Natural killer cell treated with Interleukin-12 subunit alpha and Interleukin-12 subunit beta and Interleukin-15 and Interleukin-18, amount 100 ng/mL, for 72 hours (primary cell): Measurements from ENCODE around the gene HSFX2. TPM values are rescaled to one million over a fixed set of nuclear protein-coding genes. Genes with fewer than 3 reads are reported as not detected.
"Not testable (repeated sequence)": the region's sequence is repeated elsewhere in the genome, so short reads cannot be mapped to it uniquely, and the experiment has no call there.

Experiments used
- ATAC-seq, 2 donors: fragments of 150-1000 bp; cut with Tn5 transposase in 1 of 2; sonication (Bioruptor Pico), chemical (Tn5 transposase) in 1 of 2; 2 replicates each; pipeline ENCODE4 v1.10.0; 2021
- DNase-seq: peaks from one replicate; pipeline ENCODE4 v3.0.0; 2022; ENCODE audit warnings: low spot score
- H3K27ac Mint-ChIP-seq, 2 donors: 1 replicate in 1 of 2; 2 replicates in 1 of 2; pipeline ENCODE4 v1.8.0; 2022; ENCODE audit warnings: mixed read lengths in 2 of 2, mild to moderate bottlenecking in 1 of 2, moderate library complexity in 1 of 2
- H3K27me3 Mint-ChIP-seq, 2 donors: 1 replicate in 1 of 2; 2 replicates in 1 of 2; pipeline ENCODE4 v1.8.0; 2022; ENCODE audit warnings: mixed read lengths in 2 of 2
- H3K36me3 Mint-ChIP-seq: one replicate; pipeline ENCODE4 v1.8.0; 2022; ENCODE audit warnings: mixed read lengths
- H3K4me1 Mint-ChIP-seq, 2 donors: 1 replicate in 1 of 2; 2 replicates in 1 of 2; pipeline ENCODE4 v1.8.0; 2022; ENCODE audit warnings: low read depth in 2 of 2, mixed read lengths in 2 of 2, mild to moderate bottlenecking in 1 of 2
- H3K4me3 Mint-ChIP-seq: one replicate; pipeline ENCODE4 v1.8.0; 2022; ENCODE audit warnings: mixed read lengths
- H3K9me3 Mint-ChIP-seq: 2 replicates; pipeline ENCODE4 v1.8.0; 2022; ENCODE audit warnings: mixed read lengths
- total RNA-seq, 2 donors: library from RNA; stranded (reverse); gene quantifications; one replicate each; pipeline ENCODE4 v1.2.3, GENCODE V29; 2022

HSFX2 gene
- total RNA-seq, 2 donors from 2014 or later, result 0.45 TPM; not detected in 1

DNA sequence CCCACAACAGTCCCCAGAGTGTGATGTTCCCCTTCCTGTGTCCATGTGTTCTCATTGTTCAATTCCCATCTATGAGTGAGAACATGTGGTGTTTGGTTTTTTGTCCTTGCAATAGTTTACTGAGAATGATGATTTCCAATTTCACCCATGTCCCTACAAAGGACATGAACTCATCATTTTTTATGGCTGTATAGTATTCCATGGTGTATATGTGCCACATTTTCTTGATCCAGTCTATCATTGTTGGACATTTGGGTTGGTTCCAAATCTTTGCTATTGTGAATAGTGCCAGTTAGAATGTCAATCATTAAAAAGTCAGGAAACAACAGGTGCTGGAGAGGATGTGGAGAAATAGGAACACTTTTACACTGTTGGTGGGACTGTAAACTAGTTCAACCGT lies 24.5 kb upstream of the HSFX2 start:
- H3K4me1 Mint-ChIP-seq, result peaks cover 6 to 10% of the 10 kb centered on the region in 2 donors
- DNase-seq, H3K27ac Mint-ChIP-seq, H3K9me3 Mint-ChIP-seq, H3K4me3 Mint-ChIP-seq, H3K36me3 Mint-ChIP-seq, ATAC-seq, H3K27me3 Mint-ChIP-seq: not testable (repeated sequence)

DNA sequence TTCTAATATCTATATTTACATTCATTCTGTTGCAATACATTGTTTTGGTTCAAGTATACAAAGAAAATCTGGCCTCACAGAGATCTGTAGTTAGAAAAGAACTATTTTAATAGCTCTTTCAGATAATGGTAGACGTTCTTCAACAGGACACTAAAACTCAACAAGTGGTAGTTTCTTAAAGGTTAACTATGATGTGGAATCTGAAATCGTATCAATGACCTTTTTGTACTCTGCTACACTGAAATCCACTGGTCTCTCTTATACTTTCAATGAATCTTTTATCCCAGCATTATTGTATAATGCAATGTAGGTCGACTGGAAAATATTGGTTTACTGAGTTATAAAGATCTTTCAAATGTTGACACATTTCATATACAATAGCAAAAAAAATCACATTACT lies 23.8 kb upstream of the HSFX2 start:
- Mint-ChIP-seq H3K27me3 (peaks cover 0 to 4% of the 10 kb centered on the region in 2 donors), H3K27ac (no peak overlapping the region), H3K4me1 (peaks cover 2 to 16% of the 10 kb centered on the region in 2 donors), H3K36me3 (no peaks in the 10 kb centered on the region), H3K4me3 (no peak overlapping the region), H3K9me3 (no peaks in the 10 kb centered on the region)
- ATAC-seq (no peak), DNase-seq (no peak)

DNA sequence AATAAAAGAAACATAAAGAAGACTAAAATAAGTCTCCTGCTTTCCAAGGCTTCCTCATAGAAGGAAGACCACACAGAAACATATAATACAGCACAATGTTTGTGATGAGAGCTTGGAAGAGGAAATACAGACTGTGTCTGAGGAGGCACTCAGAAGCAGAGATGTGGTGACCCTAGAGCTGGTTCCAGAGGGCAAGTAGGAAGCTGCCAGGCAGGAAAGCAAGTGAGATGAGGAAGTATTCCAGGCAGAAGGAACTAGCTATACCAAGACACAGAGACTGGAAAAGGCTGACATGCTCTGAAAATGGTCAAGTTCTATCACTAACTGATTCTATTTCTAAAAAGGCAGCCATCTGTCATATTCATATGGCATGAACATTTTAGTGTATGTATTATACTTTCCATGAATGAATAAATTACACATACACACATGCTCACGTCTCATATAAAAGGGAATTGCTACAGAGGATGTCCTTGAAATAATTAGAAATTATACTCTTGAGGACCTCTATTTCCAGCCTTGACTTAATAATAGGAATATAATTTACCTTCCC lies 16.6 kb upstream of the HSFX2 start:
- no peak overlapping the region for H3K27ac Mint-ChIP-seq

DNA sequence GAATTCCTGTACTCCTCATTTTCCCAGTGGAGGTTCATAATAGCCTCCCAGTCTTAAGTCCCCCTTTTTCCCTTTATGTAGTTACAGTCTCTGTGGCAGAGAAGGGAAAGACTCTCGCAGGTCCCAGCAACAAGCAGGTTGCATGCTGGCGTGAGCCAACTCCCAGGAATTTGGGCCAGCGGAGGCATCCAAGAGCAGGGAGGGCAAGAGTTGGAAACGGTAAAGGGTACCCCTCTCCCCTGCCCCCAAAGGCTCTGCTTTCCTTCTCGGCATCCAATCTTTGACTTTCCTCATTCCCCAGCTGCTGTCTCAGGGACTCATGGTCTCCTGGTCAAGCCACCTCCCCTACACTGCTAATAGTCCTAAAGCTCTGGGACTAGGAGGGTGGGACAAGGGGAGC lies 15.4 kb upstream of the HSFX2 start:
- no peak for DNase-seq
- Mint-ChIP-seq H3K27me3 (peaks cover 0 to 3% of the 10 kb centered on the region in 2 donors), H3K4me1 (peaks cover 16 to 17% of the 10 kb centered on the region in 2 donors), H3K4me3 (no peak overlapping the region), H3K27ac (no peak overlapping the region), H3K9me3 (no peaks in the 10 kb centered on the region), H3K36me3 (peaks cover 6% of the 10 kb centered on the region)
- ATAC-seq, result no peak

More for the DNA sequence above, 16.6 kb upstream of the HSFX2 start:
- DNase-seq (no peak), ATAC-seq (no peak)
- peaks cover 1% of the 10 kb centered on the region for H3K36me3 Mint-ChIP-seq
- no peaks in the 10 kb centered on the region for H3K27me3 Mint-ChIP-seq
- H3K4me3 Mint-ChIP-seq, result no peak overlapping the region
- H3K9me3 Mint-ChIP-seq, result no peaks in the 10 kb centered on the region
- peaks cover 10 to 21% of the 10 kb centered on the region in 2 donors for H3K4me1 Mint-ChIP-seq

DNA sequence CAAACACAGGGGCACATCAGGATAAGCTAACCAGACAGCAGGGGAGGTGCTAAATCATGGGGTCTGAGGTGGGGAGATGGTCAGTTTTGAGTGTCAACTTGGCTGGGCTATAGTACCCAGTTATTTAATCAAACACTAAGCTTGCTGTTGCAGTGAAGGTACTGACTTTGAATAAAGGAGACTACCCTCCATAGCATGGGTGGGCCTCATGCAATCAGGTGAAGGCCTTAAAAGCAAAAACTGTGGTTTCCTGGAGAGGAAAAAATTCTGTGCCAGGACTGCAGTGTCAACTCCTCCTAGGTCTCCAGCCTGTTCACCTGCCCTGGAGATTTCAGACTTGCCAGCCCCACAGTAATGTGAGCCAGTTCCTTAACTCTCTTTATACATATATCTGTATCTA lies 12.6 kb upstream of the HSFX2 start:
- Mint-ChIP-seq H3K4me3 (no peak overlapping the region), H3K4me1 (peaks cover 4 to 11% of the 10 kb centered on the region in 2 donors), H3K27me3 (peaks cover 0 to 3% of the 10 kb centered on the region in 2 donors), H3K9me3 (no peaks in the 10 kb centered on the region), H3K36me3 (peaks cover 6% of the 10 kb centered on the region), H3K27ac (no peak overlapping the region)
- ATAC-seq (no peak), DNase-seq (no peak)

DNA sequence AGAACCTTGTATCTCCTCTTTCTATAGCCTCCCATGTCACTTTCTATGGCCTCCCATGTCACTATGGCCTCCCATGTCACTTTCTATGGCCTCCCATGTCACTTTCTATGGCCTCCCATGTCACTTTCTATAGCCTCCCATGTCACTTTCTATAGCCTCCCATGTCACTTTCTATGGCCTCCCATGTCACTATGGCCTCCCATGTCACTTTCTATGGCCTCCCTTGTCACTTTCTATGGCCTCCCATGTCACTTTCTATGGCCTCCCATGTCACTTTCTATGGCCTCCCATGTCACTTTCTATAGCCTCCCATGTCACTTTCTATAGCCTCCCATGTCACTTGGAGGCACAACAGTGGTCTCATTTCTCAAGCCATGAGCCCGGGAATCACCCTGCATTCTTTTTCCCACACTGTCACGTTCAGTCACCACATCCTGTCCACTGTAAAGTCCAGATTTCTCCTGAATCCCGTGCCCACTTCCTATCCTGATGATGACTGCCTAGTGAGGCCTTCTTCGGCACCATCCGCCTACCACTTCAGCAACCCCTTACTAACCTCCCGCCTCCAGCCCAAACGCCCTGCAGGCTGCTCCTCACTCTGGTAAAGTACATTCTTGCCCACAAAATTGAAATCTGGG lies 10.3 kb upstream of the HSFX2 start:
- peaks cover 13% of the 10 kb centered on the region for H3K36me3 Mint-ChIP-seq
- H3K9me3 Mint-ChIP-seq, H3K4me1 Mint-ChIP-seq, DNase-seq, H3K27ac Mint-ChIP-seq, H3K4me3 Mint-ChIP-seq, H3K27me3 Mint-ChIP-seq, ATAC-seq: not testable (repeated sequence)

DNA sequence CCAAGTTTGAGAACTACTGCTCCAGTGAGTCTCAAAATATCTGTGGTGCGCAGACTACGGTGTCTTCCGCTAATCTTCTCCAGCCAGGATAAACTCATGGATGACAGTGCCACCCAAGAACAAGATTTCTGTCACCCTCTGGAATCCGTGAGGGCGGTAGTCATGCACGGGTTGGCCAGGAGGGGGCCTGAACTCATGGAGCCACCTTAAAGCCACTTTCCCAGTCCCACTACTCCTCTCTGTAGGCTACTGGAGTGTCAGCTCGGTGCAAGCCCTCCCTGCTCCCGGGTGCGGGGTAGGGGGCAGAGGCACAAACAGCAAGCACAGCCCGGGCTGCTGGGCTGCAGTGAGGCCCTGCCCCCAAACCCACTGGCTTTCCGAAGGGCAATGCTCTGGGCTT lies 3.5 kb upstream of the HSFX2 start:
- H3K36me3 Mint-ChIP-seq, ATAC-seq, H3K4me1 Mint-ChIP-seq, DNase-seq, H3K9me3 Mint-ChIP-seq, H3K4me3 Mint-ChIP-seq, H3K27ac Mint-ChIP-seq, H3K27me3 Mint-ChIP-seq: not testable (repeated sequence)

DNA sequence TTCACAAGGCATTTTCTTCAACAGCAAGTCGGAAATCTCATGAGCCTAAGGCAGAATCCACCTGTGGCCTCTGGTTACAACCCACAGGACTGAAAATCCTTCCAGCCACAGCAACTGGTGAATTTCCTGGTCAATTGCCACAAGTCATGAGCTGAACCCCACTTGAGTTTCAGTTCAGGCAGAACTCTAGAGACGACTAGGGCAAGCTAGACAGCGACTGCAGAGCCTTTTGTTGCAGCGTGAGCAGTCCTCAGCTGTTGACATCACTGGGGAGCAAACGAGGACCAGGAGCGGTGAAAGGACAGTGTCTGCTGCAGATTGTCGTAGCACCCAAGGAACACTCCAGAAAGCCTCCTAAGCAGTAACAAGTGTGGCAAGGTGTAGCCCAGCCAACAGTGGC lies 829 bp upstream of the HSFX2 start:
- H3K27ac Mint-ChIP-seq, H3K36me3 Mint-ChIP-seq, ATAC-seq, H3K4me1 Mint-ChIP-seq, H3K4me3 Mint-ChIP-seq, H3K27me3 Mint-ChIP-seq, H3K9me3 Mint-ChIP-seq, DNase-seq: not testable (repeated sequence)

DNA sequence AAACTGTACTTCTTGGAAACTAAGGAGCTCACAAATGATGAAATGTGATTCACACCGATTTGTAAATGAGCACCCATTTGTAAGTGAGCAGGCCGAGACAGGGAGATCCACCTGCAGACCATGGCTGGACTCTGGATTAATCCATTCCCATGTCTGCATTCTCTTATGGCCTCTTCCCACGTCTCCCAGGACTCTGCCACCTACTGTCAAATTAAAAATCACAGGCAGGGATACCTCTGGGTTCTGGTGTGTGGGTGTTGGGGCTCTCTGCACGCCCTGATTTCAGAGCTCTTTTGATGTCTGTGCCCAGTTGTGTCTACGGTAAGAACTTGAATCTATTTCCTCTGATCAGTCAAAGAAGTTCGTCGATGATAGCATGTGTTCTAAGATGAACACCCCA lies 4.1 kb downstream of the HSFX2 start:
- not testable (repeated sequence) for ATAC-seq, H3K9me3 Mint-ChIP-seq, H3K4me3 Mint-ChIP-seq, DNase-seq, H3K4me1 Mint-ChIP-seq, H3K27me3 Mint-ChIP-seq, H3K27ac Mint-ChIP-seq, H3K36me3 Mint-ChIP-seq

DNA sequence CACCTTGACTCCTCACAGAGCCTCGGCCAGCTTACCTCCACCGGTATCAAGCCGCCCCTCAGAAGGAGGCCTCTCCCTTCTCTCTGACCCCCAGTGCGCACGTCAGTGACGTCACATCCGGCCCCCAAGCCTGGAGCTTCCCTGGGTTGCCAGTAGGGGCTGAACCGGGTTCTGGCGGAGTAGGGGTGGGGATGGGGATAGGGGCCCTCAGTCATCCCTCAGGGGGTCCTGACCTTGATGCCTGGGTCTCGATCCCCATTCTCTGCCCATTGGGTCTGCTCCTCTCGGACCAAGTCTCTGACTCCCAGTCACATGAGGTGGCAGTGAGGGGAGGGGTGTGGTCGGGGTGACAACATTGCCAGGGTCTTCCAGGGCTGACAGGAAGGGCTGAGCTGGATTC lies 7.8 kb downstream of the HSFX2 start, which contains the start of gene MAGEA9B:
Gene MAGEA9B (minus strand): TSS at position 101 of the 400 bp plus-strand sequence. CDS start 4,280 bp downstream, outside the sequence.
- not testable (repeated sequence) for H3K36me3 Mint-ChIP-seq, DNase-seq, H3K4me1 Mint-ChIP-seq, H3K9me3 Mint-ChIP-seq, H3K4me3 Mint-ChIP-seq, ATAC-seq, H3K27ac Mint-ChIP-seq, H3K27me3 Mint-ChIP-seq

DNA sequence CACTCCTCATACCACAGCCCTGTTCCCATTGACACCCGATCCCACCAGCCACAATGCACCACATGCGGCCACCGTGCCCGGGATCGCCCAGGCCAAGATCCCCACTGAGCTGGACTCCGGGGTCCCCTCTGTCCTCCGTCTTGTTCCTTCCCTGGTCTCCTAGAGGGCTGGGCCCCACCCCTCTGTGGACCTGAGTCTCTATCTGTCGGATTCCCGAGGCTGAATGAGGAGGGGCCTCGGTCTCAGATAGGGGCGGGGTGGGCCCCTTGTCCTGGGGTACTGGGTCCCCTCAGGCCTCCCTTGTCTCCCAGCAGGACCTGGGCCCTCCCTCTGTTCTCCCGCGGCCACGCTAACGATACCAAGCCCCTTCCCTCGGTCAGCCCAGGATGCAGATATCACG lies 9.5 kb downstream of the HSFX2 start:
- not testable (repeated sequence) for DNase-seq, H3K27ac Mint-ChIP-seq, H3K27me3 Mint-ChIP-seq, H3K9me3 Mint-ChIP-seq, H3K4me3 Mint-ChIP-seq, H3K36me3 Mint-ChIP-seq, H3K4me1 Mint-ChIP-seq
- peak in 1 of 2 donors; percentile 15 for ATAC-seq

DNA sequence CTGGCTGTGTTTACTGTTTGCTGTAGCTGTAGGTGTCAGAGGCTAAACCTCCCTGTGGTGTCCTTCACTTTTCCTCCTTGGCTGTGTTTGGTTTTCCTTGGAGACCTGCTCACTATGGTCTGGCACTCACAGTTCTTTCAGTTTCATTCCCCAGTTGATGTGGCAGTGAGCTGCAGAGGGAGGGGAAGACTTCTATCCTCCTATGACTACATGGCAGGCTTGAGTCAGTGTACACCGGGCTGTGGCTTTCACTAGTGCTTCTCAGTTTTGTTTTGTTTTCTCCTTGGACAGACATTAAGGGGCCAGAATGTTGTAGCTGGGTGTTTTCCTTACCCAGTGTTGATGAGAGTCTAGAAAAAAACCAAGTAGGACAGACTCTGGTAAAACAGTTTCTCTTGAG lies 21.7 kb downstream of the HSFX2 start:
- H3K27ac Mint-ChIP-seq, H3K4me1 Mint-ChIP-seq, H3K27me3 Mint-ChIP-seq, H3K9me3 Mint-ChIP-seq, H3K36me3 Mint-ChIP-seq, DNase-seq, H3K4me3 Mint-ChIP-seq: not testable (repeated sequence)
- peak; percentile 94 to 100 for ATAC-seq

DNA sequence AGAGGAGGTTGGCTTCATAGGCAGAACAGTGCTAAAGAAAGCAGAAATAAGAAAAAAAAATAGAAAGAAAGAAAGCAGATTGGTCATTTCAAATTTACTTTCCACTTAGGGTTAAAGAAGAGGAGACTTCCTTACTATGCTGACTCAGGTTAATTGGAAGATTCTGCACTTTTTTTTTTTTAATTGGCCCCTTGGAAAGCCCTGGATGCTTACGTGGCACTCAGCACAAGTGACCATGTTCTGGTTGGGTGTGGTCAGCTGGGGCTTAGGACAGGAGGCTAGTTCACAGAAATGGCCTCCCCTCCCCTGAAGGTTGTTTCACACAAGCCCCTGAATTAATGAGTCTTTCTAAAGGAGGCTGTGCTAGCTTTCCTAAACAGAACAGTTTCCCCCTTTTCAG lies 22.4 kb downstream of the HSFX2 start:
- Mint-ChIP-seq H3K4me1 (peaks cover 0 to 4% of the 10 kb centered on the region in 2 donors), H3K27ac (peak overlapping the region in 1 of 2 donors; percentile 48), H3K9me3 (no peaks in the 10 kb centered on the region), H3K36me3 (no peaks in the 10 kb centered on the region), H3K4me3 (no peak overlapping the region), H3K27me3 (peaks cover 0 to 6% of the 10 kb centered on the region in 2 donors)
- DNase-seq (no peak), ATAC-seq (no peak)

DNA sequence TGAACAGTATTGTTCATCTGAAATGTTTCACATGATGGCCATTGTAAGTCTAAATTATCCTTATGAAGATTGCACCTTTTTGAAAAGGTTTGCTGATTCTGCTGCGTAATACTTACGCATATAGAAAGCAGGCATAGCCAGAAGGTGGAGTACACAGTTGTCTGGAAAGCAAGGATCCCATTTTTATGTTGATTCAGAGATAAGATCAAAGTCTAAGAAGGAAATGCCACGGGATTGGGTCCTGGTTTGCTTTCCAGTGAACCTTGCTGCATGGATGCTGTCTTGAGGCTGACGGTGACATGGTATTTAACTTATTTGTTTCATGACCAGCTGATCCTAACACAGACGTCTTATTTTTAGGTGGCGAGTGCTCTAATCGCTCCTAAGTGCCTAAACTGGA lies 23.3 kb downstream of the HSFX2 start:
- Mint-ChIP-seq H3K4me1 (peaks cover 0 to 4% of the 10 kb centered on the region in 2 donors), H3K36me3 (no peaks in the 10 kb centered on the region), H3K27ac (no peak overlapping the region), H3K9me3 (no peaks in the 10 kb centered on the region), H3K27me3 (peaks cover 0 to 9% of the 10 kb centered on the region in 2 donors), H3K4me3 (no peak overlapping the region)
- ATAC-seq, result no peak
- DNase-seq, result no peak

DNA sequence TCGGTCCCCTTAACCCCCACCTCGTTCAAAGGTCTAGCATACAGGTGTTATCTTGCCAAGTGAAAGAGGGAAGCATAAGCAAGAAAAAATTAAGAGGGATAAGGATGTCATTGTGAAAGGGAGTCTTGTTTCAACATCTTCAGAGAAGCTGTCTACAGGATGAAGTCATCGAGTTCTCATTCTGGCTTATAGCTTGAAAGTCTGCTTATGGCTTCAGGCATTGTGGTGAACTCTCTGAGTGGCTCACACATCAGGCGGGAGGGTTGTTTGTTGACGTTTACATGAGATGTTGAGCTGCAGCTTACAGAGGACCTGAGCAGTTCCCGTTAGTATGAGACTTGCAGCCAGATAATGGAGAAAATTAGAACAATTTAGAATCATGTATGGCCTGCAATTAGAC lies 24.4 kb downstream of the HSFX2 start:
- ATAC-seq (no peak), DNase-seq (no peak)
- Mint-ChIP-seq H3K4me1 (peaks cover 0 to 4% of the 10 kb centered on the region in 2 donors), H3K27me3 (peaks cover 0 to 9% of the 10 kb centered on the region in 2 donors), H3K27ac (no peak overlapping the region), H3K36me3 (no peaks in the 10 kb centered on the region), H3K9me3 (no peaks in the 10 kb centered on the region), H3K4me3 (no peak overlapping the region)
